GM12878 (cell line): ENCODE data around the gene ZNF780B.

ENCODE experiments used
- BCL11A ChIP-seq: IDR thresholded peaks from 2 replicates; pipeline ENCODE4 v1.6.1; 2011; ENCODE audit warnings: low read depth, low read length
- MYC ChIP-seq: IDR thresholded peaks from 2 replicates; pipeline ENCODE4 v1.6.1; 2011; ENCODE audit warnings: mild to moderate bottlenecking, low read length, moderate library complexity, inconsistent platforms; ENCODE audit not compliant: insufficient read depth, insufficient replicate concordance, insufficient read length, severe bottlenecking
- NFXL1 ChIP-seq: fragments of 450-650 bp; IDR thresholded peaks from 2 replicates; pipeline ENCODE4 v1.6.1; 2017; ENCODE audit warnings: antibody characterized with exemption, mild to moderate bottlenecking, borderline replicate concordance
- NR2C2 ChIP-seq: IDR thresholded peaks from 2 replicates; pipeline ENCODE4 v1.6.1; 2011; ENCODE audit warnings: borderline replicate concordance, low read depth; ENCODE audit not compliant: control insufficient read depth, insufficient read length
- POLR2A ChIP-seq: IDR thresholded peaks from 2 replicates; pipeline ENCODE4 v1.6.1; 2011; ENCODE audit warnings: low read depth, mild to moderate bottlenecking, low read length
- SIN3A ChIP-seq: IDR thresholded peaks from 2 replicates; pipeline ENCODE4 v1.6.1; 2012; ENCODE audit warnings: low read depth, low read length, improper control_type of control experiment
- SIX5 ChIP-seq: IDR thresholded peaks from 2 replicates; pipeline ENCODE4 v1.6.1; 2011; ENCODE audit warnings: mild to moderate bottlenecking, low read depth, low read length, moderate library complexity; ENCODE audit not compliant: severe bottlenecking
- SPI1 ChIP-seq: IDR thresholded peaks from 2 replicates; pipeline ENCODE4 v1.6.1; 2011; ENCODE audit warnings: low read depth, mild to moderate bottlenecking, low read length, moderate library complexity, borderline replicate concordance; ENCODE audit not compliant: insufficient read depth
- YY1 ChIP-seq: IDR thresholded peaks from 2 replicates; pipeline ENCODE4 v1.6.1; 2011; ENCODE audit warnings: low read depth, mild to moderate bottlenecking, low read length
- TF ChIP-seq, protein P1 (sequence below), 3 experiments: IDR thresholded peaks in 2 of 3; conservative IDR thresholded peaks in 1 of 3; 2 replicates each; pipeline ENCODE4 v1.5.1; 2011; ENCODE audit warnings: low read depth in 3 of 3, low read length in 3 of 3, mild to moderate bottlenecking in 3 of 3, control low read depth in 2 of 3, moderate library complexity in 2 of 3, inconsistent platforms in 1 of 3, mixed read lengths in 1 of 3; ENCODE audit not compliant: control insufficient read depth in 2 of 3, insufficient read depth in 1 of 3; ENCODE audit errors: extremely low read depth in 1 of 3
- TF ChIP-seq, protein P2 (sequence below): fragments of 450-650 bp; IDR thresholded peaks from 2 replicates; pipeline ENCODE4 v1.6.1; 2018; ENCODE audit warnings: borderline replicate concordance, mild to moderate bottlenecking; ENCODE audit not compliant: partially characterized antibody
- TF ChIP-seq, protein P3 (sequence below): fragments of 450-650 bp; formaldehyde crosslinking; IDR thresholded peaks from 2 replicates; pipeline ENCODE4 v1.5.0; 2022; ENCODE audit warnings: mild to moderate bottlenecking, missing genetic modification characterization

DNA sequence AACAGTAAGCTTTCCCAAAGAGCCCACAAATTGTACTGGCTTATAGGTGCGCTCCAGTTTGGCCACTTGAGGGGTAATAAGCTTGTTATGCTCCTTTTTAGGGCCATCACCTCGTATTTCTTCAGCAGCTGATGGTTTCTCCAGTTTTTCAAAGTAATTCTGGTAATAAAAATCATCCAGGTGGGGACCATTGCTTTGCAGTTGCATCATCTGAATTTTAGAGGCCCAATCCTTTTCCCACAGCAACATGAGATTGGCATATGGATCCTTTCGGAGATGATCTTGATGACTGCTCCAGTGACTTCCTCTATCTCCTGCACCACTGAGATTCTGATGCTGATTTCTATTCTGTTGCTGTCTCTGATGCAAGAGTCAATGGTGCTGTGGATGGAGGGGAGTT is 32.1 kb downstream of the ZNF780B start:
- TF ChIP-seq BCL11A, result no peak
- TF ChIP-seq, protein P1, sequence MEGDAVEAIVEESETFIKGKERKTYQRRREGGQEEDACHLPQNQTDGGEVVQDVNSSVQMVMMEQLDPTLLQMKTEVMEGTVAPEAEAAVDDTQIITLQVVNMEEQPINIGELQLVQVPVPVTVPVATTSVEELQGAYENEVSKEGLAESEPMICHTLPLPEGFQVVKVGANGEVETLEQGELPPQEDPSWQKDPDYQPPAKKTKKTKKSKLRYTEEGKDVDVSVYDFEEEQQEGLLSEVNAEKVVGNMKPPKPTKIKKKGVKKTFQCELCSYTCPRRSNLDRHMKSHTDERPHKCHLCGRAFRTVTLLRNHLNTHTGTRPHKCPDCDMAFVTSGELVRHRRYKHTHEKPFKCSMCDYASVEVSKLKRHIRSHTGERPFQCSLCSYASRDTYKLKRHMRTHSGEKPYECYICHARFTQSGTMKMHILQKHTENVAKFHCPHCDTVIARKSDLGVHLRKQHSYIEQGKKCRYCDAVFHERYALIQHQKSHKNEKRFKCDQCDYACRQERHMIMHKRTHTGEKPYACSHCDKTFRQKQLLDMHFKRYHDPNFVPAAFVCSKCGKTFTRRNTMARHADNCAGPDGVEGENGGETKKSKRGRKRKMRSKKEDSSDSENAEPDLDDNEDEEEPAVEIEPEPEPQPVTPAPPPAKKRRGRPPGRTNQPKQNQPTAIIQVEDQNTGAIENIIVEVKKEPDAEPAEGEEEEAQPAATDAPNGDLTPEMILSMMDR (IDR thresholded peaks at IDR 0.05 in 2 of 3, conservative IDR thresholded peaks at IDR 0.05 in 1 of 3; ENCODE audit: control insufficient read depth in 2 of 3, extremely low read depth in 1 of 3, insufficient read depth in 1 of 3, low read depth in 3 of 3, low read length in 3 of 3), result no peak
- no peak for TF ChIP-seq NFXL1
- no peak for TF ChIP-seq YY1
- TF ChIP-seq, protein P2, sequence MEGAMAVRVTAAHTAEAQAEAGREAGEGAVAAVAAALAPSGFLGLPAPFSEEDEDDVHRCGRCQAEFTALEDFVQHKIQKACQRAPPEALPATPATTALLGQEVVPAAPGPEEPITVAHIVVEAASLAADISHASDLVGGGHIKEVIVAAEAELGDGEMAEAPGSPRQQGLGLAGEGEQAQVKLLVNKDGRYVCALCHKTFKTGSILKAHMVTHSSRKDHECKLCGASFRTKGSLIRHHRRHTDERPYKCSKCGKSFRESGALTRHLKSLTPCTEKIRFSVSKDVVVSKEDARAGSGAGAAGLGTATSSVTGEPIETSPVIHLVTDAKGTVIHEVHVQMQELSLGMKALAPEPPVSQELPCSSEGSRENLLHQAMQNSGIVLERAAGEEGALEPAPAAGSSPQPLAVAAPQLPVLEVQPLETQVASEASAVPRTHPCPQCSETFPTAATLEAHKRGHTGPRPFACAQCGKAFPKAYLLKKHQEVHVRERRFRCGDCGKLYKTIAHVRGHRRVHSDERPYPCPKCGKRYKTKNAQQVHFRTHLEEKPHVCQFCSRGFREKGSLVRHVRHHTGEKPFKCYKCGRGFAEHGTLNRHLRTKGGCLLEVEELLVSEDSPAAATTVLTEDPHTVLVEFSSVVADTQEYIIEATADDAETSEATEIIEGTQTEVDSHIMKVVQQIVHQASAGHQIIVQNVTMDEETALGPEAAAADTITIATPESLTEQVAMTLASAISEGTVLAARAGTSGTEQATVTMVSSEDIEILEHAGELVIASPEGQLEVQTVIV, result no peak
- no peak for TF ChIP-seq MYC
- no peak for TF ChIP-seq SPI1
- TF ChIP-seq, protein P3, sequence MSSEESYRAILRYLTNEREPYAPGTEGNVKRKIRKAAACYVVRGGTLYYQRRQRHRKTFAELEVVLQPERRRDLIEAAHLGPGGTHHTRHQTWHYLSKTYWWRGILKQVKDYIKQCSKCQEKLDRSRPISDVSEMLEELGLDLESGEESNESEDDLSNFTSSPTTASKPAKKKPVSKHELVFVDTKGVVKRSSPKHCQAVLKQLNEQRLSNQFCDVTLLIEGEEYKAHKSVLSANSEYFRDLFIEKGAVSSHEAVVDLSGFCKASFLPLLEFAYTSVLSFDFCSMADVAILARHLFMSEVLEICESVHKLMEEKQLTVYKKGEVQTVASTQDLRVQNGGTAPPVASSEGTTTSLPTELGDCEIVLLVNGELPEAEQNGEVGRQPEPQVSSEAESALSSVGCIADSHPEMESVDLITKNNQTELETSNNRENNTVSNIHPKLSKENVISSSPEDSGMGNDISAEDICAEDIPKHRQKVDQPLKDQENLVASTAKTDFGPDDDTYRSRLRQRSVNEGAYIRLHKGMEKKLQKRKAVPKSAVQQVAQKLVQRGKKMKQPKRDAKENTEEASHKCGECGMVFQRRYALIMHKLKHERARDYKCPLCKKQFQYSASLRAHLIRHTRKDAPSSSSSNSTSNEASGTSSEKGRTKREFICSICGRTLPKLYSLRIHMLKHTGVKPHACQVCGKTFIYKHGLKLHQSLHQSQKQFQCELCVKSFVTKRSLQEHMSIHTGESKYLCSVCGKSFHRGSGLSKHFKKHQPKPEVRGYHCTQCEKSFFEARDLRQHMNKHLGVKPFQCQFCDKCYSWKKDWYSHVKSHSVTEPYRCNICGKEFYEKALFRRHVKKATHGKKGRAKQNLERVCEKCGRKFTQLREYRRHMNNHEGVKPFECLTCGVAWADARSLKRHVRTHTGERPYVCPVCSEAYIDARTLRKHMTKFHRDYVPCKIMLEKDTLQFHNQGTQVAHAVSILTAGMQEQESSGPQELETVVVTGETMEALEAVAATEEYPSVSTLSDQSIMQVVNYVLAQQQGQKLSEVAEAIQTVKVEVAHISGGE, result no peak
- no peak for TF ChIP-seq POLR2A
- TF ChIP-seq SIX5, result no peak
- no peak for TF ChIP-seq NR2C2
- no peak for TF ChIP-seq SIN3A
